ENCODE measurements around the gene PCK1. TPM values are rescaled to one million over a fixed set of nuclear protein-coding genes. Genes with fewer than 3 reads are reported as not detected.

Gene PCK1
- total RNA-seq, 1 experiment from 2014 or later = not detected

DNA sequence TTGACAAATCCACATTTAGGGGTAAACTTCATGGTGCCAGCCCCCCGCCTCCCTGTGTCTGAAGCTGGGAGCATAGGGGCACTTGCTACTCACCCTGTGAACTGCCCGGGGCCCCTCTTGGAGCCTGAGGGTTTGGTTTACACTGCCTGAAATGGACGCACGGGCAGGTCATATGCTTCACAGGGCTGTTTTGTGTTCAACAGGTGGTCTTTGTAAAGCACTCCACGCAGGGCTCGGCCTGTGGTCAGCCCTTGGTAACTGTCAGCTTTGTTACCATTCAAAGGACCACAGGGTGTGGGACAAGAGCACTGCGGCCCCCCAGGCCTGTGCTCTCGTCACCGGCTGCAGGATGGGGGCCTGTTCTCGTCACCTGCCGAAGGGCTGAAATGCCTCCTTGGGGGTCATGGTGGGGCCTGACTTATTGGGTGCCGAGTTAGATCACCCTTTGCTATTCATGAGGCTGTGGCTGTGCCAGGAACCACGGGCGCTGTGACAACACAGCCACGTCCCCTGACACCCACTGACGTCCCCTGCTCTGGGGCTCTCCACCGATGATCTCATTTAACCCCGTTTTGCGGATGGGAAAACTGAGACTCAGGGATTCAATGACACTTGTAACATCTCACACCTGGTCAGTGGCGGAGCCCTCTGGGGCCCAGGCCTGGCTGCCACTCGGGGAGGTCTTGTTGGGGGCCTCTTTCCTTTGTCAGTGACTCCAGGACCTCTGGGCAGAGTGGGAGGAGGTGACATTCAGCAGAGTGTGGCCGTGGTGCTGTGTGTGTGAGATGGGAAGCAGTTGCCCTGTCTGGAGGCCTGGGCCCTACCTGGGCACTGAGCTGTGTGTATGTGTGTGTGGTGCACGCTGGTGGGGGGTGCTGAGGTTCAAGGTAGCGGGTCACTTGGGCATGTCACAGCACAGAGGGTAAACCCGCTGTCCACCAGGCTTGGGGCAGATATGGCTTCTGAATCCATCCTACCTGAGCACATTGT, 34.4 kb downstream of the PCK1 start:
- H2AFZ ChIP-seq (ENCODE audit: low read length) = no peak overlapping the region
- H3K9me3 Mint-ChIP-seq = no peaks in the 10 kb centered on the region

More for the DNA sequence above, 34.4 kb downstream of the PCK1 start:
- H3K4me3 Mint-ChIP-seq = no peak overlapping the region
- Histone ChIP-seq H4K8ac (replicated peaks; ENCODE audit: insufficient read length, low read depth, low read length) (no peak overlapping the region), H3K56ac (ENCODE audit: insufficient read length, low read depth, low read length) (no peak overlapping the region), H3K4me1 (ENCODE audit: insufficient read depth, low read length) (no peaks in the 10 kb centered on the region), H3K27me3 (ENCODE audit: insufficient read depth, low read length) (no peaks in the 10 kb centered on the region), H4K20me1 (ENCODE audit: control insufficient read depth, insufficient read depth, insufficient read length) (no peaks in the 10 kb centered on the region), H3K23me2 (ENCODE audit: insufficient read length, low read depth, low read length, poor library complexity, severe bottlenecking) (no peaks in the 10 kb centered on the region), H3K9ac (ENCODE audit: extremely low read depth, insufficient read length, low read length) (no peak overlapping the region), H3K27ac (ENCODE audit: insufficient read length, low read depth, low read length) (no peak overlapping the region), H2BK120ac (ENCODE audit: low read depth, low read length, poor library complexity, severe bottlenecking) (no peak overlapping the region), H2BK20ac (ENCODE audit: low read depth, low read length, poor library complexity, severe bottlenecking) (no peak overlapping the region), H3K79me2 (ENCODE audit: insufficient read depth, low read length) (no peaks in the 10 kb centered on the region), H3T11ph (ENCODE audit: low read length) (no peak overlapping the region), H2BK12ac (ENCODE audit: insufficient read length, low read depth, low read length) (no peak overlapping the region), H3K4ac (ENCODE audit: low read depth, low read length) (no peak overlapping the region), H3K9me3 (ENCODE audit: control insufficient read depth, low read depth, low read length) (no peaks in the 10 kb centered on the region), H3K79me1 (ENCODE audit: insufficient read depth, low read depth, low read length, poor library complexity, severe bottlenecking) (no peaks in the 10 kb centered on the region), H3K4me2 (ENCODE audit: insufficient read depth, insufficient read length, low read length) (no peak overlapping the region), H2BK15ac (ENCODE audit: low read depth, low read length) (no peak overlapping the region), H2AK5ac (ENCODE audit: insufficient read length, low read length) (no peak overlapping the region), H4K91ac (ENCODE audit: insufficient read length, low read depth, low read length) (no peak overlapping the region), H3K14ac (ENCODE audit: insufficient read depth, low read length) (no peak overlapping the region), H2BK5ac (ENCODE audit: insufficient read length, low read length) (no peak overlapping the region), H3K23ac (ENCODE audit: insufficient read length, low read depth, low read length) (no peak overlapping the region), H3K18ac (ENCODE audit: insufficient read length, low read depth, low read length) (no peak overlapping the region), H4K5ac (ENCODE audit: insufficient read length, low read depth, low read length) (no peak overlapping the region)
- TF ChIP-seq, protein P1, sequence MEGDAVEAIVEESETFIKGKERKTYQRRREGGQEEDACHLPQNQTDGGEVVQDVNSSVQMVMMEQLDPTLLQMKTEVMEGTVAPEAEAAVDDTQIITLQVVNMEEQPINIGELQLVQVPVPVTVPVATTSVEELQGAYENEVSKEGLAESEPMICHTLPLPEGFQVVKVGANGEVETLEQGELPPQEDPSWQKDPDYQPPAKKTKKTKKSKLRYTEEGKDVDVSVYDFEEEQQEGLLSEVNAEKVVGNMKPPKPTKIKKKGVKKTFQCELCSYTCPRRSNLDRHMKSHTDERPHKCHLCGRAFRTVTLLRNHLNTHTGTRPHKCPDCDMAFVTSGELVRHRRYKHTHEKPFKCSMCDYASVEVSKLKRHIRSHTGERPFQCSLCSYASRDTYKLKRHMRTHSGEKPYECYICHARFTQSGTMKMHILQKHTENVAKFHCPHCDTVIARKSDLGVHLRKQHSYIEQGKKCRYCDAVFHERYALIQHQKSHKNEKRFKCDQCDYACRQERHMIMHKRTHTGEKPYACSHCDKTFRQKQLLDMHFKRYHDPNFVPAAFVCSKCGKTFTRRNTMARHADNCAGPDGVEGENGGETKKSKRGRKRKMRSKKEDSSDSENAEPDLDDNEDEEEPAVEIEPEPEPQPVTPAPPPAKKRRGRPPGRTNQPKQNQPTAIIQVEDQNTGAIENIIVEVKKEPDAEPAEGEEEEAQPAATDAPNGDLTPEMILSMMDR (conservative IDR thresholded peaks at IDR 0.05) = no peak
- H3K27ac Mint-ChIP-seq = no peak overlapping the region; a peak in 1 of 7 replicates
- no CpG with 5 or more reads among the region's 25 CpGs for WGBS (ENCODE audit: extremely low coverage, insufficient read length, low lambda C conversion rate)
- peaks cover 13 to 27% of the 10 kb centered on the region in 2 experiments for H3K4me1 Mint-ChIP-seq
- peaks cover 6% of the 10 kb centered on the region for H3K27me3 Mint-ChIP-seq (ENCODE audit: low read depth)
- no peaks in the 10 kb centered on the region for H3K36me3 Mint-ChIP-seq (ENCODE audit: insufficient read depth in 1 of 3, low read depth in 3 of 3)
- no peak for DNase-seq

All from H9 (cell line).